GM18507 (cell line): Measurements from ENCODE around the gene PFKP.

ENCODE experiments used
- DNase-seq: peaks from one replicate; pipeline ENCODE4 v3.0.0; 2011; ENCODE audit warnings: low read depth; ENCODE audit not compliant: insufficient read length; ENCODE audit errors: extremely low spot score
- FAIRE-seq: peaks from 2 replicates; lab custom pipeline; 2011; peaks lifted over from hg19 to GRCh38; lab: Jason Lieb, UNC

The PFKP gene

DNA sequence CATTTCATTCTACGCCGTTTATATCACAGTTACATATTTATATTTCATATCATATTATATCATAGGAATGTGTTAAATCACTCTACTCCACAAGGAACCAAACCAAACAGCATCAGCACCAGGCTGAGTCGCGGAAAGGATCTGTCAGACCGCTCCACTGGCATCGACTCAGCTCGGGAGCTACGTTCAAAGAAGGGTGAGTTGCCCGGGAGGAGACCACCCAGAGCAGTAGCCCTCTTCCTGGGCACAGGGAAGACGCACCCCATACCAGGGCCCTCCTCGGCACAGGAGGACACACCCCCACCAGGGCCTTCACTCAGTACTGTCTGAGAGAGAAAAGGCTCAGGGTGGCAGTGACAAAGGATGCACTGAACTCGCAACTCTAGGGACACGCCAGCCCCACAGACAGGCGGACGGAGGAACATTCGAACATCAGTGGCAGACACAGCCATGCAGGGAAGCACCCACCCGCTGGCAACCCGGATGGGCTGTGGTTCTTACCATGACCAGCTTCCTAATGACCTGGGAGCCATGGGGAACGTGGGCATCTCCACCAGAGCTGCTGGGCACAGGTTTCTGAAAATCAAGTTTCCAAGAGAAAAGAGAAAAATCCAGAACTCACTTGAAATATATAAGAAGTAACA is 76.6 kb downstream of the PFKP start:
- DNase-seq (no peak), FAIRE-seq (no peak)

DNA sequence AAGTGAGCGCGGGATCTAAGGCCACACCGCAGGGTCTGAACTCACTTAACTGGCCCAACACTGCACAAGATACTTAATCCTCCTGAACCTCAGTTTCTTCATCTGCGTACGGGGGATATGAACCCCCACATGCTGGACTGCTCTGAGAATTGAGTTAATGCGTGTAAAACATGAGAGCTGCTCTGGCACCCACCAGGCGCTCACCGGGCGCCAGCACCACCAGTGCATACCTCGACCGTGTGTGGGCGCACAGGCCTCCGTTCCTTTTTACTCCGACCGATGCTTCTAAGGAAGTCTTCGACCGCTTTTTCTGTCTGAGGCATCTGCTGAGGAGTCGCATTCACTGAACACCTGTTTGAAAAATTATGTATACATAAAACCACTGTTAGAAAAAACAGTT is 78.0 kb downstream of the PFKP start:
- FAIRE-seq (no peak), DNase-seq (no peak)

DNA sequence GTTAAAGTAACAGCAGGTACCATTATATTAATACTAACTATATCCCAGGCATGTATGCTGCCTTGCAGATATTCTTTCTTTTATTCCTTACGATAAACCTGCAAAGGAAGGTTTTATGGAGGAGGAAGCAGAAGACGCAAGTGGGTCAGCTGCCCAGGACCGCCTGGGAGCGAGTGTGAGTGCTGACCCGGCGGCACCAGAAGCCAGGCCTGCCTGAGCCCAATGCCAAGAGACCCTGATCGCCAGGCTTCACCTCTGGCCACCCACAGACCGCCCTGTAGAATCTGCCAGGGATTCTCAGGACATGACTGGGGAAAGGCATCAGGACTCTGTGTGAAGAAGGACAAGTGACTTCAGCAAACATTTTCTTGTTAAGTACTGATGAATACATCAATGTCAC is 78.9 kb downstream of the PFKP start:
- no peak for FAIRE-seq
- DNase-seq = no peak

DNA sequence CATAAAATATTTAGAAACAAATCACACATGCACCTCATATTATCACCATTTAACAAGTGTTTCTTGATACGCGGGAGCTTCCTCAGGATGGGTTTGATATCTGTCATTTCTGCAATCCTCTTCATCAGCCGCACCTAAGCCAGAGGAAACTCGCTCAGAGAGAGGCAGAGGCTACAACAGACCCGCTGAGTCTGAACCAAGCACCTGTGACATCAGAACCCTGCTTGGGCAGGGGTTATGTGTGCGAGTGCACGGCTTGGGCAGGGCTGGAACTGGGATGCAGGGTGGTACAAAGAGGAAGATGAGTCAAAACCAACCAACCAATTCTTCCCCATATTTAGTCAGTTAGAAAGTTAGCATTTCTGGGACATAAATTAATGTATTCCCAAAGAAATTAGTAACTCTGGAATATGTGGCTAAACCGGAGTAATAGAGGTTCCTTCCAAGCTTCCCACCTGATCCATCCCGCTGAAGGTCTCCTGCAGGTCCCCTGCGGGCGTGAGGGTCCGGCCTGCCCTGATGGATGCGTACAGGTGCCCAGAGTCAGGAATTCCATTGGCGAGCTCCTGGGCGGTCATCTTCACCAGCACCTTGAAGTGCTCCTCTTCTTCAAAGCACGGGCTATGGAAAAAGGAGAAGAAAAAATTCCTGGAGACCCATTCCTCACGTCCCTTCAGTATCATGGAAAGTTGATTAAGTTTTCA is 79.9 kb downstream of the PFKP start:
- no peak for DNase-seq
- no peak for FAIRE-seq

DNA sequence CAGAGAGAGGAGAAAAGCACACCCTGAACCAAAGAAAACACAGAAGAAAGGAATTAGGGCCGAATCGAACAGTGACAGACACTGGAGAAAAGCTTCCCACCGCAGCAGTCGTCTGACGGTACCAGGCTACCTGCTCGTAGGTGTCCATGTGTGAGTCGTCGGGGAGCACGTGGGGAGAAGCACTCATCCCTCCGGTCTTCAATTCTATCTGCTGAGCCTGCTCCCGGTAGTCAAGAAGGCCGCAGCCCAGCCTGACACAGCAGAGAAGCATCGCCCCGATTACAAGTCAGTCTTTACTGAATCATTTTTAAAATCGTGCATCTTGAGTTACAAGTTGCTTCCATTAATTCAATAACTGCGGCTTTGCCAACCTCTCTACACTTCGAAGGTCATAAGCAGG is 80.7 kb downstream of the PFKP start:
- no peak for DNase-seq
- no peak for FAIRE-seq

DNA sequence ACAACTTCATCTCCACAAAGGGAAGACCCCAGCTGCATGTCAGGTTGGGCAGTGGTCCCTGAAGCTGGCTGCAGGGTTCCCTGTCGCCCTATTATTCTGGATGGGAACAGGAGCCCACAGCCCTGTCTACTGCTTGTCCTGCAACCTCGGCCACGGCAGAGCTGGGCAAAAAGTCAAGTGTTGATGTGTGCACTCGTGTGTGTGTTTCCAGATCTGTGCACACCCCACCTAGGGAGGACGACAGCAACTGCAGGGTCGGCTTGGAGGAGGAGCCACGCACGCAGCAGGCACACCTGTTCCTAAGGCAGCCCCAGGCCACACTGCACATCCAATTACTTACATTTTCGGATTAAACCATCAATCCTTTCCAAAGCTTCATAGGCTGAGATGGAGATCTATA is 81.6 kb downstream of the PFKP start:
- DNase-seq = no peak
- FAIRE-seq = no peak

DNA sequence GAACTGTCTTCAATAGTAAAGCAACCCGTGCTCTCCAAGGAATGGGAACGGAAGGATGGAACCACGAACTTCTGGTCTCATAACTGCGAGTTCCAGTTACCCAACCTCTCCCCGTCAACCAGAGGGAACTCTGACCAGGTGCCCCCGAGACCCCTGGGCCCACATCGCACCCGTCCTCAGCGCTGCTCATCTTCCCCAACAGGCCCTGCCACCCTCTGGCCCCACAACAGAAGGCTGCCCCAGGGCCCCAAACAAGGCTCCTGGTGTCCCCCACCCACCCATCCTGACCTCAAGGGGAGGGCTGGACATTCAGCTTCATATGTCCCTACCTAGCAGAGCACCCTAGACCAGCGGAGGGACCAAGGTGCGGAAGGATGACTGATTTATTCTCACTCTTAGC is 82.6 kb downstream of the PFKP start:
- DNase-seq = no peak

DNA sequence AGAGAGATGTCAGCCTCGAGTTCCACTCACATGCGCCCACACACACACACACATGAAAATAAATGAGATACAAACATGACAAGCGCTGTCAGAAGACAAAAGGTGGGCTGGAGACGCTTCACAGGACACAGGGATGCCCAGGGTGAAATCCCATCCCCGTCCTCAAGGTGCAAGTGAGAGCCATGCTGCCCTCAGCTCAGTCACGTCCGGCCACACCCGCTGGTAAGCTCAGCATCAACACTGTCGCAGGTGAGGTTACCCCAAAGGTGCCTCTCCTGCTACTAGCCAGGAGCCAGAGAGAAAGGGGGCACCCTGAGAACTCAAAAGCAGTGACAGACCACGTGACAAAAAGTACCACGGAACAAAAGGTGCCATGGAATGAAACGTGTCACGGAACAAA is 83.0 kb downstream of the PFKP start:
- FAIRE-seq (no peak), DNase-seq (no peak)

More for the DNA sequence above, 82.6 kb downstream of the PFKP start:
- FAIRE-seq = no peak

DNA sequence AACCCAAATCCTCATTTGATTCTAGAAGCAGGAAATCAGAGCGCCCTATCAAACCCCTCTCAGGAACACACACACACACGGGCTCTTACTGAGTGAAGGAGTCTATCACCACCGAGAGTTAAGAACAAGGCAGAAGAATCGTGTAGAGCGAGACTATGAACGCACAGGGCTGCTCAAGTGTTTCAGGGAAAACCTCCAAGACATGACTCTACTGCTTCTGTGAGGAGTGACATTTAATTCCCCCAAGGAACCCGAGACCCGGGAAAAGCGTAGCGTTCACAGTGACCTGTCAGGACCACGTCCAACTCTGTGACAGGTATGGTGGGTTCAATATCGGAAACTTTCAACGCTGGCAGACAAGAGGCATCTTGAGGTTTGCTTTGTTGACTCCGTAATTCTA is 83.6 kb downstream of the PFKP start:
- FAIRE-seq (no peak), DNase-seq (no peak)

DNA sequence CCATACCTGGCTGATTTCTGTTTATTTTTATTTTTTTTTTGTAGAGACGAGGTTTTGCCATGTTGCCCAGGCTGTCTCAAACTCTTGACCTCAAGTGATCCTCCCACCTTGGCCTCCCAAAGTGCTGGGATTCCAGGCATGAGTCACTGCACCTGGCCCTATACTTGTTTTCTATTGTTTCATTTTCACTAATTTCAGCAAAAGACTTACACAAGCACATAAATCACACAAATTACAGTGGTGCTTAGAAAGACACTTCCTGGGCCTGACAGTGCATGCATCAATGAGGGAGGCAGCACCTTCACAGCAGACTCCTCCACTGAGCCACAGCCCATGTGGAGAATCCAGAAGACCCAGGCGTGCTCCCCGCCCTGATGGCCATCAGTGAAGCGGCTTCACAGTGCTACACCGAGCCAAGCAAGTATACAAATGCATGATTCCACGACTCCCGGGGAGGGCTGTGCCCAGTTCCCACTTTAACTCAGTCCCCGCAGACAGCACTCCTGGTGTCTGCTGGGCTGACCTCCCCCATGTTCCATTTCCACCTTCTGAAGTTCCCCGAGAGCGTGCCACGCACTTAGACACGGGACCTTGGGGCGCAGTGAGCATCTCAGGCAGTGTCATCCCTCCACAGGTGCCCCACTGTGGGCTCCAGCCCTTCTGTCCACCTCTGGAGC is 84.7 kb downstream of the PFKP start:
- DNase-seq = no peak
- no peak for FAIRE-seq

DNA sequence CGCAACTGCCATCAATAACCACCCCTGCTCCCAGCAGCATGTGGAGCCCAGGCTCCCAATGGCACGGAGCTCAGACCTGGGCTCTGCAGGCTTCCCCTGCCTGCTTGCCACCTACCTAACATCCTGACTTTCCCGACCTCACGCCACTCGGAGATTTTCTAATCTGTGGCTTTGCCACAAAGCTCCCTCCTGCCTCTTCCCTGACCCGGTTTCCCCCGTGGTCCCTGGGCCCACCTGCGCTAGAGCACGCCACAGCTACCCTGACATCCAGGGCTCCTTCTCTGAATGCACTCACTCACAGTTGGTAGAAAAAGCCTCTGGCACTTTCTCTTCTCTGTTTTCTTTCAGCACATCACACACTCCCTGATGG is 85.2 kb downstream of the PFKP start:
- no peak for DNase-seq
- FAIRE-seq = no peak

DNA sequence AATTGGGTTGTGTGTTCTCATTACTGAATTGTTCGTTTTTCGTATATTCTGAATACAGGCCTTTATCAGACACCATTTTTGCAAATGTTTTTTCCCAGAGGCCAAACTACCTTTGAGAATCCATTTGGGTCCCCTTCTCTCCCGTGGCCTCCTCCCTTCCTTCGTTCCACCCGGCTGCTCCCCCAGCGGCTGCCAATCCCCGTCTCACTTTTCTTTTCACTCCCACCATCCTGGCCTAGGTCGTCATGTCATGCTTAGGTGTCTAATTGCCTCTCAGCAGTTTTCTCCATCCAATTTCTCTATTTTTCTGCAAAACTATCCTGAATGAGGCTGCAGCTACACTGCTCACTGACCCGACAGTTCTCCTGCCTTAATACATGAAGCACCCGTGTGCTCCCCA is 87.3 kb downstream of the PFKP start:
- FAIRE-seq = no peak

DNA sequence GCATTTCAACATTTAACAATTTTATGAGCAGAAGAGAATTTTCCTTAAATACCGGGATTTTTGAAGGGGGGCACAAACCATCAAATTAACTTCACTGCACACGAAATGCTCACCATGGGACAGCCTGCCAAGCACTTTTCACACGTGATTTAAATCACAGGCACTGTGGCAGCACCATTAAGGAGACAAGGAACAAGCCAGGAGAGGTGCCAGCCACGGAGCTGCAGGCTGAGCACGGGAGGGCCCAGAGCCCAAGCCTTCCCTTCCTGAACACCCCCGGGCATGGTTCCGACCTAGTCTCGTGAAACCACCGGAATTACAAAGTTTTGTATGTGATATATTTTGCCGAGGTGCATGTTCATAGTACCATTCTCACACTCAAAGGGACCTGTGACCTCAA is 91.8 kb downstream of the PFKP start:
- FAIRE-seq (no peak), DNase-seq (no peak)

More for the DNA sequence above, 87.3 kb downstream of the PFKP start:
- DNase-seq = no peak

DNA sequence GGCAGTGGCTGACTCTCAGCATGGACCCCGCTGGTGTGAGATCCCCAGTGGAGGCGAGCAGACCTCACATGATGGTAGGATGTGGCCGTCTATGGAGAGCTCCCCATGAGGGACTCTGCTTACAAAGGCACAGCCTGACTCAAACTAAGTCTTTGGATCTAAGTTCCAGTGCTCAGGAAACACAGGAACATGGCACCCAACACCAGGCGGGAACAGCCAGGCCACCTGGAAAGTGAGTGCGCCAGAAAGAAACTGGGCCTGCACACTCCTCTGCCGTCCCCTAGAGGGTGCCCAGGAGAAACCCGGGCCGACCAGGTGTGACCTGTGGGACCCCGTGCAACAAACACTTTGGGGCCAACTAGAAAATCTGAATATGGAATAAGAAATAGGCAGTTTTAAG is 95.2 kb downstream of the PFKP start:
- FAIRE-seq = no peak
- no peak for DNase-seq

DNA sequence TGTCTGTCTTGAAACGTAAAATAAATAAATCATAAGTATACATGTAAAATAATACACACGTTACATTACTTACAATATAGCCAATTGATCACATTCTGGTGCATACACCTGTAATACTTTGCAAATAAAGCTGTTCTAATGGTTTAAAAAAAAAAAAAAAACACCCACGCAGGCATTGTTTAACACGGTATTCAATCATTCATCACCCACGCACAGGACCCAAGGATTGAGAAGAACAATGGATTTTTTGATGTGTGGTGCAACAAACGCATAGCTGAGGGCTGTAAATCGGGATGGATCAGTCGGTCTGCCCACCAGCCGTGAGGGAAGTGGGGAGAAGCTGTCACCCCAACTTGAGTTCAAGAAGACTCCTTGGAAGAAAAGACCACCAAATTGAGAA is 96.5 kb downstream of the PFKP start:
- no peak for DNase-seq

DNA sequence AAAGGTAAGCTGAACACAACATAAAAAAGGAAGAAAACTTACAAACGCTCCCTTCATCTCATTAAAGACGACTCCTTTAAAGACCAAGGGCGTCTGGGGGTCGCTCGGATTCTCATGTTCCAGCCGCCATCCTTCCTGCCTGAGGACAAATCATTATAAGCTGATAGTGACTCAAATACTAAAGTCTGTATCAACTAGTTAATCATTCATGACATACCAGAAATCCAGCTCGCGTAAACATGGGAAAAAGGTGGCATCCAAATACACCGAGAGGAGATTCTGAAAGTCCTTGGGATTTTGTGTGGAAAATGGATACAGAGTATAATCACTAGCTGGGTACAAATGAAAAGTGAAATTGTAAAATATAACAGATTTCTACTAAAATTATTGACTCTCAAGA is 97.8 kb downstream of the PFKP start:
- FAIRE-seq (no peak), DNase-seq (no peak)

More for the DNA sequence above, 96.5 kb downstream of the PFKP start:
- FAIRE-seq = no peak

DNA sequence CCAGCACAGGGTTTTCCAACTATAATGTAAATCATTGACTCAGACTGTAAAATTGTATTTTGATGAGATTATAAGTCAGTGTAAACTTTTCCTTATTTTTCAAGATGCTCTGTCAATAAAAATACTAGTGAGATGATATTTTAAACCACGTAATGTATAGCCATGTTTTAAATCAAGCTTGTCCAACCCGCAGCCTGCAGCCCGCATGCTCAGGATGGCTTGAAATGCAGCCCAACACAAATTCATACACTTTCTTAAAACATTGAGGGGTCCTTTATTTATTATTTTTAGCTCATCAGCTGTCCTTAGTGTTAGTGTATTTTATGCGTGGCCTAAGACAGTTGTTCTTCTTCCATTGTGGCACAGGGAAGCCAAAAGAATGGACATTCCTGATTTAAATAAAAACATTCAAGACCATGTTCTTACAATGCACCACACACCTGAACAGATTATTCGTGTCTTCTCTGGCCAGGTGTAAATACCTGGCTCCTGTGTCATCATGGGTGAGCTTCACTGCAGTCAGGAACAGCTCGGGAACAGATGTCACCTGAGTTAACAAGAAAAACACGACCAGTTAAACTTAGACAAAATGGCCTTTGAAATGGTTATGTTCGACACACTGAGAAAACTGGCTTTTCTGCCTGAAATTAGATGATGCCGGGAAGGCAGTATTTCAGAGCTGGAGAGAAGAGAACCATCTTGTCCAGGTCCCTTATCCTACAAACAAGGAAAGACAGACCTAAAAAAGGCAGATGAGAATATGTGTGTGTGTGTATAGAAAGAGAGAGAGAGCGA is 99.3 kb downstream of the PFKP start:
- no peak for DNase-seq
- no peak for FAIRE-seq

DNA sequence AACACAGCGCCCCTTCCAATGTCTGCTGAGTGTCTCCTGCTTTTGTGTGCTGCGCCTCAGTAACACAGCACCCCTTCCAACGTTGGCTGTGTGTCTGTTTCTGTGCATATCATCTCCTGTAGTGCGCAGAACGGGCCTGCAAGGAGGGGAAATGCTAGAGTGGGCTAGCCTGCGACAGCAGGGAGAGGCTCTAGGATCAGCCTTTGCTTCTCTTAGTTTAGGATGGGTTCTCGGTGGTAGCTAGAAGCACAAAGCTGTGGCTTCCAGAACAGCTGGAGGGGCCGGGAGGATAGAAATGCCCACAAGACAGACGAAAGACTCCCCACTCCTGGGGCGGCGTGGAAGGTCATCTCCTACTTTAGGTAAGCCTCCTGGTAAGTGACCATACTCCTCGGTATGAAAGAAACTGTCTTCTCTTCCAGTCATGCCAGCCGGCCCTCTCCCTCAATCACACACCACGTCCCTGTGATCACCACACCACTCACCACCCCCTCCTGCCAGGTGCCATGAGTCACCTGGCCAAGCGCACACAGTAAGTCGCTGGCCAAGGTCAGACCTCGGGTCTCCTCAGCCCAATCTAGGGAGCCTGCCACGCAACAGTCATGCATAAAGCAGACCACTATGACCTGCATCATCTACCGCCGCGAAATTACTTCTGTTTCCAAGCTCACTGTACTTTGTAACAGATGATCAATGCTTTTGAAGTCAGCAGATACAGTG is 100.4 kb downstream of the PFKP start:
- no peak for DNase-seq
- no peak for FAIRE-seq

DNA sequence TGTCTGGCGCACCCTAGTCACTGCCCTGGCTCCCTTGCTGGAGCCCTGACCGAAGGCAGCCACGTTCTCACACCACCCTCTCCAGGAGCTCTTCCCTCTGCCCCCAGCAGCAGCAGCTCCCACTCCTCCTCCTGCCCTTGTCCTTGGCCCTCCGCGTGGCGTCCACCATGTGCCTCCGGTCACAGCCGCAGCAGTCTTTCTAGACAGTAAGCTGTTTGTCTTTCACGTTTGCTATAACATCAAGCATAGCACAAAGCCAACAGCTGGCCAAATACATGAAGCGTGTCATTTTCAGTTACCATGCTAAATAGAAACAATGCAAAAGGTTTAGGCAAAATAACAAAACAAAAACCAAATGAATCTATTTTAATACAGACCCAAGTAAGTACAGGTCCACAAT is 101.9 kb downstream of the PFKP start:
- DNase-seq = no peak
- no peak for FAIRE-seq

DNA sequence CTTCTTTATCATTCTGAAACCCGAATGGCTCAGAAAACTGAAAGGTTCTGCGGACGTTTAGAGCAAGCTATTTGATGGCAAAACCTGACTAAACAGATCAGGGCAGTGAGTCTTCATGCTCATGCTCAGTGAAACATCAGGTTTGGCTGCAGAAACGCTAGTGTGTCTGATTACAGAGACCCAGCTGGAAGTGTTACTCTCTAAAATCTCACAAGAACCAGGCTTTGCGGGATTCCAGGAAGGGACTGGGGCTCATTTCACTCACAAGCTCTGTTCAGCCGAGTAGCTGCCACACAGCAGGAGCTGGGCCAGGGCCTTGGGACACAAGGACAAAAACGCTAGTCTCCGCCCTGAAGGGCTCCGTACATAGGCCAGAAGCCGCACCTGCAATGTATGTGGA is 102.3 kb downstream of the PFKP start:
- FAIRE-seq (no peak), DNase-seq (no peak)
